ENCODE results near the gene MACROD2. TPM values are rescaled to one million over a fixed set of nuclear protein-coding genes. Genes with fewer than 3 reads are reported as not detected.

Gene MACROD2
- total RNA-seq, 1 experiment from 2014 or later: 1.3 TPM

DNA sequence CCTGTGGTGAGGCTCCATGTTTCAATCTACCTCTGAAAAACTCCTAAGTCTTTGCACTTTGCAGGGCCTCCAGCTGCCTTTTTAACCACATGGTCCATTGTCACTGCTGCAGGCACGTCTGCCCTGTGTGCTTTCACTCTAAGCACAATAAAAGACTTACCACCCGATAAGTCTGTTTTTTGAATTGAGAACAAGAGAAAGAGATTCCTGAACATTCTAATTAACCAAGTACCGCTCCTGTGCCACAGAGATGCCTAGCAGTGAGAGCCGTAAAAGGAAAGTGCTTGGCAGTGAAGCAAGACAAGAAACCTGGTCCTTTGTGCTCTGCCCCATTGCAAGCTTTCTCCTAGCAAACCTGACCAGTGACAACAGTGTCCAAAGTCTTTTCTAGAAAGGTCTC lies 829.7 kb downstream of the MACROD2 start:
- DNase-seq (ENCODE audit: low read depth, low spot score): no peak
- in situ Hi-C loops (cut with HindIII; ENCODE audit: low pct_unique_long_range_greater_than_20kb, low sequenced_read_pairs): no loop called here

DNA sequence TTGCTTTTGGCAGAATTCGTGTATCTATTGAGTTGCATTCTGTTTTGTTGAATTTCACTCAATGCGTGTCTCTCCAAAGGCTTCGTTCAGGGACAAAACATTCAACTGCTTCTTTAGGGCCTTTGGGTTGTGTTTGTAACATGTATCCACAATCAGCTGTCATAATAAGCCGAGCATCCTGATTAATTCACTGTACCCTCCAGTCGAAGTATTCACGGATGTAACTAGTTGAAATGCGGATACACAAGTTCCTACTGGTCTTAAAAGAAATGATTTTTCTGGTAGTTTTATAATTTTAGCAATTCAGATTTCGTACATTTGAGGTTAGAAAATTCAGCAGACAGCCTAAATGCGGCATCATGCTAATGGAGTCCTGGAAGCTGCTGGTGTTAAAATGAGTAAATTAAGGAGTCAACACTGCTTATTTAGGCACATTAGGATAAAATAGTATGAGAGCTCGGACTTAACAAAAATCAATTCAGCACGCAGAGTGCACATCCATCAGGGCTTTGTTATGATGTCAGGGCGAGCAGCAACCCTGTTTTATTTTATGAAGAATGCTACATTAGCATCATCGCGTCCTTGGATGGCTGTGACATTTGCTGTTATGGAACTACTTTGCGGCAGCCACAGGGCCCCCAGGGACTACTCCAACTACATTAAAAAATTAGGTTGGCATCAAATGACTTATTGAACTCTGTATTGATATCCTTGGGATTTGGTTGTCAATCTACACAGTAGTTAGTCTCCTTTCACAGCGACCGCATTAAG lies 831.4 kb downstream of the MACROD2 start:
- in situ Hi-C loops (cut with HindIII; ENCODE audit: low pct_unique_long_range_greater_than_20kb, low sequenced_read_pairs): no loop called here

DNA sequence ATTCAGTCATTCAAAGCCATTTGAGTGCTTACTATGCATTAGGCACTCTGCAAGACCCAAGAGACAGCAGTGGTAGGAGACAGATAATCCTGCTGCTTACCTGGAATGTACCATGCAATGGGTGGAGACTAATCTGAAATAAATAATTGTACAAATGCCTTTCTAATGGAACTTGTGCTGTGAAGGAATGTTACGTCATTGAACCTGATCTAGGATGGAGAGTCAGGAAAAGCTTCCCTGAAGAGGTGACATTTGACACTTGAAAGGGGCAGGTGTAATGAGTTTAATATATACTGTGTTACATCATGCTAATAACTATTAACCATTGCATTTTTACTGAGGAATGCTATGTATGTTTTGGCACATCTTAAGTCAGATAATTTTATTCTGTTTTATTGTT lies 833.1 kb downstream of the MACROD2 start:
- no peak for DNase-seq (ENCODE audit: low read depth, low spot score)
- in situ Hi-C loops (cut with HindIII; ENCODE audit: low pct_unique_long_range_greater_than_20kb, low sequenced_read_pairs): no loop called here

More for the DNA sequence above, 831.4 kb downstream of the MACROD2 start:
- no peak for DNase-seq (ENCODE audit: low read depth, low spot score)

GRCh38 chr20:14829906-14830305 lies 834.6 kb downstream of the MACROD2 start:
- in situ Hi-C loops (cut with HindIII; ENCODE audit: low pct_unique_long_range_greater_than_20kb, low sequenced_read_pairs): no loop called here
- no peak for DNase-seq (ENCODE audit: low read depth, low spot score)

- in situ Hi-C loops (cut with HindIII; ENCODE audit: low pct_unique_long_range_greater_than_20kb, low sequenced_read_pairs): no loop called here
- DNase-seq (ENCODE audit: low read depth, low spot score): no peak
Observed at GRCh38 chr20:14830466-14830865, 835.1 kb downstream of the MACROD2 start.

- in situ Hi-C loops (cut with HindIII; ENCODE audit: low pct_unique_long_range_greater_than_20kb, low sequenced_read_pairs): no loop called here
- DNase-seq (ENCODE audit: low read depth, low spot score): no peak
Observed at GRCh38 chr20:14830899-14831298, 835.6 kb downstream of the MACROD2 start.

GRCh38 chr20:14832630-14833029 lies 837.3 kb downstream of the MACROD2 start:
- in situ Hi-C loops (cut with HindIII; ENCODE audit: low pct_unique_long_range_greater_than_20kb, low sequenced_read_pairs): no loop called here
- DNase-seq (ENCODE audit: low read depth, low spot score): no peak

- in situ Hi-C loops (cut with HindIII; ENCODE audit: low pct_unique_long_range_greater_than_20kb, low sequenced_read_pairs): no loop called here
- DNase-seq (ENCODE audit: low read depth, low spot score): no peak
Observed at GRCh38 chr20:14838663-14839628, 843.6 kb downstream of the MACROD2 start.

DNA sequence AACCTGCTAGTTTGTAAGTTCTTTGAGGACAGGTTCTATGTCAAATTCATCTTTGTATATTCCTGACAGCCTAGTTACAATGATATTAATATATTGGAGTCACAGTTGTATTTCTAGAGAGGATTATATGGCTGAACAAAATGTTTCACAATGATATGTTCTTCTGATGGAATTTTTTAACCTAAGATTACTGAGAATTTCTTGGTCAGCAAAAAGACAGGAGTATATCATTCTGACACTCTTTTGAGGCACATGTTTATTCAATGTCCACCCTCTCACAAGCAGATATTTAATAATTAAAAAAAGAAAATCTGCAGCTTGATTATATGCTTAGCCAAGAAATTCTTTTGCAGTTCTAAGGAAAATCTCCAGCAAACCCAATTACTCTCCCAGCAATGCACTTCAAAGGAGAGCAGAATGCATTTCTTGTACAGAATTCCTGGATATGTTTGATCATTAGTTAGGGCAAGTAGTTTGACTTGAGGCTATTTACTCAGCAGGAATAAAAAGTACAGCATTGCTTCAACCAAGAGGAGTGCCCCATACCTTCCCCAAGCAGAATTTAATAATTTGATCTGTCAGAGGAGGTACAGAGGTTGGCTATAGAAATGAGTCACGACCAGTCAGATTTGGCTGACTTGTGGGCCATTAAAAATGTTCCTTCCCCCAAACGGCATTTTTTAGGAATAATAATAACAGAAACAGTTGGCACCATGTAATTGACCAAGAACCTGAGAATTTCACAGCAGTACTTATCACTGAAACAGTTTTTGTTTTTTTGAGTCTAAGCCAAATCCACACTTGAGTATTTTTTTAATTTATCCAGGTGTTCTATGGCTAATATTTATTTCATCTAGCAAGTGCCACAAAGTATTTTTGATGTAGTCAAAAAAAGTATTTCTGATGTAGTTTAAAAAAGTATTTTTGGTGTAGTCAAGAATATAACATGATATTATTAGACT lies 850.2 kb downstream of the MACROD2 start:
- no peak for DNase-seq (ENCODE audit: low read depth, low spot score)
- in situ Hi-C loops (cut with HindIII; ENCODE audit: low pct_unique_long_range_greater_than_20kb, low sequenced_read_pairs): no loop called here

DNA sequence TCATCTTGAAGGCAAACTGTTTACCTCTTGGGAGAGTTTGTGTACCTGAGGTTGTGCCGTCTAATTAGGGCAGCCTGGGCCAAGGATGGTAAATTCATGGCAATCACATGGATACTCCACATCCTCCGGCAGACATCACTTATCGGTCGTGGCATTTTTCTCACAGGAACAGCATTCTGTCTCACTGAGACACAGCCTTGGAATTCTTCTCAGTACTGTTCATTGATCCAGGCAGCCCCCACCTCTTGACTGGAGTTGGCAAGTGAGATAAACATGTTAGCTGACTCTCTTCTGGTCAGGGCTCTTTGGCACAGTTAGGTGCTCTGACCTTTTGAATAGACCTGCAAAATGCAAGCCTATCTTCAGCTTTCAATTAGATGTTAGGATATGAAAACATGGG lies 853.5 kb downstream of the MACROD2 start:
- in situ Hi-C loops (cut with HindIII; ENCODE audit: low pct_unique_long_range_greater_than_20kb, low sequenced_read_pairs): no loop called here
- DNase-seq (ENCODE audit: low read depth, low spot score): no peak

DNA sequence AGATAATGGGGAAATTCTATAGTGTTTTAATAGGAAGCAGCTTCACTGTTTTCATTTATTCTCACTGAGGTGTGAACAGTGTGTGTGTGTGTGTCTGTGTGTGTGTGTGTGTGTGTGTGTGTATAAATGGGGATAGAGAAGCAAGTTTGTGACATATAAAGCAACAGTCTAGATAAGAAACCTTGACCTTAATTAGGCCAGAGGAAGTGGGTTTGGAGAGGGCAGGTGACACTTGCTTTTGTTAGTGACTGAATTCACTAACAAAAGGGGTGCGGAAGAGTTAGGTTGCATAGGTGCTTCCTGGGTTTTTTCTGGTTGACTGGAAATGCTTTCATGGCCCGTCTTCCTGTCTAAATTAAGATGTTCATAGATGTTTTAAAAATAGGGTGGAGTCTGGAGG lies 857.8 kb downstream of the MACROD2 start:
- in situ Hi-C loops (cut with HindIII; ENCODE audit: low pct_unique_long_range_greater_than_20kb, low sequenced_read_pairs): no loop called here
- no peak for DNase-seq (ENCODE audit: low read depth, low spot score)

- no peak for DNase-seq (ENCODE audit: low read depth, low spot score)
- in situ Hi-C loops (cut with HindIII; ENCODE audit: low pct_unique_long_range_greater_than_20kb, low sequenced_read_pairs): no loop called here
Observed at GRCh38 chr20:14855171-14855570, 859.9 kb downstream of the MACROD2 start.

DNA sequence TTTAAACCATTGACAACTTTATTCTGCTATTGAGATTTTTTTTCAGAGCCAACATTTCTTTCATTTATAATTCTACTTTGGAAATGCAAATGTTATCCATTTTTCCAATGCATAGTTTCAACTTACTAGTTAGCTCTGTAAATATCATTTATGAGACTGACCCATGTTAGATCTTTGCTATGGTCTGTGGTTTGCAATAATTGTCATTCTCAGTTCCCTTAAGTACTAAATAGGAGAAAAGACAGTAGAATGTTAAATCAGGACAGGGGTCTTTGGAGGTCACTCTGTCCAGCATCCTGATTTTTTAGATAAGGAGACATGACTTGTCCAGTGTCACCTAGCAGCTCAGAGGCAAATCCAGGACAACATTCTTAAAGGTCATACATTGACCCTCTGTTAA lies 864.3 kb downstream of the MACROD2 start:
- in situ Hi-C loops (cut with HindIII; ENCODE audit: low pct_unique_long_range_greater_than_20kb, low sequenced_read_pairs): no loop called here

GRCh38 chr20:14860410-14860814 lies 865.1 kb downstream of the MACROD2 start:
- in situ Hi-C loops (cut with HindIII; ENCODE audit: low pct_unique_long_range_greater_than_20kb, low sequenced_read_pairs): no loop called here
- no peak for DNase-seq (ENCODE audit: low read depth, low spot score)

More for the DNA sequence above, 864.3 kb downstream of the MACROD2 start:
- no peak for DNase-seq (ENCODE audit: low read depth, low spot score)

DNA sequence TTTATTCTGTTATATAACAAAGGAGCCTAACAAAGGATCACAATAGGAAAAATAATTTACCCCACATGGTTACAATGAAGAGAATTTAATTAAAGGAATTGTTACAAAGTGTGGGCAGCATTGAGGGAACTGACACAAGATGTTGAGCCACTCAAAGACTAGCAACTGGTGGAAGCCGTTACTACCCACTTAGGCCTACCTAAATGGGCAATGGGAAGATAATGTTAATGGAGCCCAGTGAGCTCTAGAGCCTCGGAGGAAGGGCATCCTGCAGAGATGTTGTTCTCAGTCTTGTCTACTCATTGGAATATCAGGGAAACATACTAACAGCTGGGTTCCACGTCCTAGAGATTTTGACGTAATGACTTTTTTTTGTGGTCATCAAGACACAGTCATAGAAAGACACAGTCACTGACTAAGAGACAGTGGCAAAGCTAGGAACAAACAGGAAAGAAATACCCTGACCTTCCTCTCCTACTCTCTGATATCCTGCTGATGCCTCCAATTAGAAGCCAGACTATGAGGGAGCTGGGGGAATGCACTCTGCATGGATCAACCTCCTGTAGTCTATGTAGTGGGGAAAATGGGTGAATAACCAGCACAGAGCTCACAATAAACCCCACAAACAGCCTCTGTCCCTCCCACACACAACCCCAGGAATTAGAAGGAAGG lies 865.8 kb downstream of the MACROD2 start:
- DNase-seq (ENCODE audit: low read depth, low spot score): no peak
- in situ Hi-C loops (cut with HindIII; ENCODE audit: low pct_unique_long_range_greater_than_20kb, low sequenced_read_pairs): no loop called here

GRCh38 chr20:14865169-14865568 lies 869.9 kb downstream of the MACROD2 start:
- in situ Hi-C loops (cut with HindIII; ENCODE audit: low pct_unique_long_range_greater_than_20kb, low sequenced_read_pairs): no loop called here
- DNase-seq (ENCODE audit: low read depth, low spot score): no peak

GRCh38 chr20:14865731-14866130 lies 870.4 kb downstream of the MACROD2 start:
- no peak for DNase-seq (ENCODE audit: low read depth, low spot score)
- in situ Hi-C loops (cut with HindIII; ENCODE audit: low pct_unique_long_range_greater_than_20kb, low sequenced_read_pairs): no loop called here
